ENCODE data around the gene PIK3R3. TPM values are rescaled to one million over a fixed set of nuclear protein-coding genes. Genes with fewer than 3 reads are reported as not detected.

The PIK3R3 gene
- total and polyA plus RNA-seq, 3 donors from 2014 or later, result 40.8 to 56.8 (median 46.1) TPM

- intact Hi-C loops (cut with DNase I; ENCODE audit: low total_unique reads), result no loop called here
Observed at GRCh38 chr1:45998020-45998617, 134.3 kb downstream of the PIK3R3 start.

DNA sequence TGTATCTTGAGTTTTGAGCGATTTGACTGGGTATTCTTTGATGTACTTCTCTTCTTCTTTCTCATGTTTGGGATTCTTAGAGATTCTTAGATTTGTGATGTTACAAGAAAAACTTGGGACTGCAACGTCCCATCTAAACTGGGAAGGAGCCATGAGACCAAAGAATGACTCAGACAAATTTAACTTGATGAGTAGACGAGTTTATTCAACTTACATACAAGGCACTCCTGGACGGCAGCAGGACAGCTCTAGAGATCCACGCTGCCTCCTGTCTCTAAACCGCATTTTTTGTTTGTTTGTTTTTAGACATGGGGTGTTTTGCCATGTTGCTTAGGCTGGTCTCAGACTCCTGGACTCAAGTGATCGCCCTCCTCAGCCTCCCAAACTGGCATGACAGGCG lies 137.1 kb downstream of the PIK3R3 start:
- H3K4me3 ChIP-seq, result no peak overlapping the region
- 83 to 86% methylated on average over 8 of the region's 8 CpGs for WGBS, 2 donors
- no peaks in the 10 kb centered on the region for H3K36me3 ChIP-seq (ENCODE audit: low read depth, missing control alignments)
- no peak for TF ChIP-seq CTCF (IDR thresholded peaks at IDR 0.05)
- TF ChIP-seq POLR2A (IDR thresholded peaks at IDR 0.05), result no peak
- no peaks in the 10 kb centered on the region for H3K27me3 ChIP-seq
- H3K27ac ChIP-seq, result no peak overlapping the region
- no peaks in the 10 kb centered on the region for H3K4me1 ChIP-seq
- H3K9me3 ChIP-seq, result no peaks in the 10 kb centered on the region
- intact Hi-C loops (cut with DNase I; ENCODE audit: low total_unique reads), result no loop called here
- no peak for DNase-seq

More at GRCh38 chr1:45998020-45998617, 134.3 kb downstream of the PIK3R3 start:
- Histone ChIP-seq H3K27me3 (no peaks in the 10 kb centered on the region), H3K4me1 (no peaks in the 10 kb centered on the region), H3K27ac (no peak overlapping the region), H3K36me3 (ENCODE audit: low read depth, missing control alignments) (no peaks in the 10 kb centered on the region), H3K4me3 (no peak overlapping the region), H3K9me3 (no peaks in the 10 kb centered on the region)
- 51 to 64% methylated on average over 3 of the region's 3 CpGs for WGBS, 2 donors
- no peak for TF ChIP-seq POLR2A (IDR thresholded peaks at IDR 0.05)
- no peak for TF ChIP-seq CTCF (IDR thresholded peaks at IDR 0.05)
- no peak for DNase-seq

- intact Hi-C loops (cut with DNase I; ENCODE audit: low total_unique reads), result no loop called here
- H3K9me3 ChIP-seq, result no peaks in the 10 kb centered on the region
- H3K4me3 ChIP-seq, result no peak overlapping the region
- no peak for DNase-seq
- 80 to 87% methylated on average over 5 to 6 of the region's 6 CpGs for WGBS, 2 donors
- no peak overlapping the region for H3K27ac ChIP-seq
- H3K4me1 ChIP-seq, result no peaks in the 10 kb centered on the region
- TF ChIP-seq CTCF (IDR thresholded peaks at IDR 0.05) (no peak), POLR2A (IDR thresholded peaks at IDR 0.05) (no peak)
- H3K36me3 ChIP-seq (ENCODE audit: low read depth, missing control alignments), result no peaks in the 10 kb centered on the region
- H3K27me3 ChIP-seq, result no peaks in the 10 kb centered on the region
Observed at GRCh38 chr1:45994423-45994822, 138.0 kb downstream of the PIK3R3 start.

Small RNA genes within 50 kb of the gene (small RNA-seq; reads per million reads assigned to genes)
- 0 reads per million in 2 donors for gene AL358075.3
- 0 reads per million in 2 donors for gene AL672043.1

Other genes starting within 250 kb of the PIK3R3 start
- gene TSPAN1, start 42.5 kb upstream of the PIK3R3 start, total RNA-seq, result 10 to 100 TPM; 14.6 to 34.7 TPM
- 55.0 TPM for gene TSPAN1, start 42.5 kb upstream of the PIK3R3 start, polyA plus RNA-seq (ENCODE audit: insufficient read depth, low read depth, low replicate concordance)
- 10 to 100 TPM; 35.0 to 69.1 TPM for gene P3R3URF, start 43.9 kb upstream of the PIK3R3 start, total RNA-seq
- gene P3R3URF, start 43.9 kb upstream of the PIK3R3 start, polyA plus RNA-seq (ENCODE audit: insufficient read depth, low read depth, low replicate concordance), result 123 TPM
- 100 to 1,000 TPM; 112 to 133 TPM for gene POMGNT1, start 65.8 kb upstream of the PIK3R3 start, total RNA-seq
- 84.9 TPM for gene POMGNT1, start 65.8 kb upstream of the PIK3R3 start, polyA plus RNA-seq (ENCODE audit: insufficient read depth, low read depth, low replicate concordance)
- 10 to 100 TPM in 1 of 2 donors, 1 to 10 TPM in 1; 7.1 to 15.6 TPM for gene LURAP1, start 70.7 kb upstream of the PIK3R3 start, total RNA-seq
- 22.3 TPM for gene LURAP1, start 70.7 kb upstream of the PIK3R3 start, polyA plus RNA-seq (ENCODE audit: insufficient read depth, low read depth, low replicate concordance)
- gene RAD54L, start 115.1 kb upstream of the PIK3R3 start, total RNA-seq, result 10 to 100 TPM; 24.5 to 31.4 TPM
- gene RAD54L, start 115.1 kb upstream of the PIK3R3 start, polyA plus RNA-seq (ENCODE audit: insufficient read depth, low read depth, low replicate concordance), result 17.9 TPM
- 100 to 1,000 TPM; 123 to 136 TPM for gene LRRC41, start 171.0 kb upstream of the PIK3R3 start, total RNA-seq
- 86.4 TPM for gene LRRC41, start 171.0 kb upstream of the PIK3R3 start, polyA plus RNA-seq (ENCODE audit: insufficient read depth, low read depth, low replicate concordance)
- gene UQCRH, start 171.1 kb upstream of the PIK3R3 start, total RNA-seq, result 100 to 1,000 TPM; 183 to 259 TPM
- 165 TPM for gene UQCRH, start 171.1 kb upstream of the PIK3R3 start, polyA plus RNA-seq (ENCODE audit: insufficient read depth, low read depth, low replicate concordance)
- 100 to 1,000 TPM in 1 of 2 donors, 10 to 100 TPM in 1; 47.4 to 130 TPM for gene NSUN4, start 208.2 kb upstream of the PIK3R3 start, total RNA-seq
- 94.3 TPM for gene NSUN4, start 208.2 kb upstream of the PIK3R3 start, polyA plus RNA-seq (ENCODE audit: insufficient read depth, low read depth, low replicate concordance)